ENCODE results near the gene DBNDD2.

GRCh38 chr20:45395114-45395415, 13.0 kb upstream of the DBNDD2 start:
- no peak for TF ChIP-seq CTCF (IDR thresholded peaks at IDR 0.05; ENCODE audit: low read depth, low read length, poor library complexity, severe bottlenecking)
- TF ChIP-seq EZH2phosphoT487 (IDR thresholded peaks at IDR 0.05; ENCODE audit: borderline replicate concordance, low read length), result no peak

All from DOHH2 (cell line).